Activated T-cell treated with anti-CD3 and anti-CD28 coated beads, Interleukin-2, amount 50 U/mL, for 4 hours (primary cell): ENCODE measurements around the gene SYT3. TPM values are rescaled to one million over a fixed set of nuclear protein-coding genes. Genes with fewer than 3 reads are reported as not detected.
A peak's percentile ranks its signal among the peaks of the same experiment; 100 is the strongest.

Source experiments
- ATAC-seq, 2 donors: fragments of 200-7000 bp; cut with Tn5 transposase; one replicate each; pipeline ENCODE4 v1.10.0; 2021
- DNase-seq: peaks from one replicate; pipeline ENCODE4 v3.0.0-alpha.2; 2020
- H3K27me3 Mint-ChIP-seq: one replicate; pipeline ENCODE4 v1.8.0; 2021; ENCODE audit warnings: low read depth, mixed read lengths
- H3K36me3 Mint-ChIP-seq: one replicate; pipeline ENCODE4 v1.8.0; 2022; ENCODE audit warnings: mixed read lengths; ENCODE audit not compliant: insufficient read depth
- H3K4me1 Mint-ChIP-seq: one replicate; pipeline ENCODE4 v1.8.0; 2021; ENCODE audit warnings: low read depth, mixed read lengths
- H3K4me3 Mint-ChIP-seq: one replicate; pipeline ENCODE4 v1.8.0; 2021; ENCODE audit warnings: mild to moderate bottlenecking, moderate library complexity, mixed read lengths
- H3K9me3 Mint-ChIP-seq: one replicate; pipeline ENCODE4 v1.8.0; 2021; ENCODE audit warnings: mixed read lengths
- total RNA-seq, 3 donors: library from RNA; stranded (reverse); gene quantifications; one replicate each; pipeline ENCODE4 v1.2.1, GENCODE V29; 2021

SYT3 gene
- total RNA-seq, 3 donors from 2014 or later: 0.35 to 1.2 (median 0.66) TPM

GRCh38 chr19:50667759-50668231 is 28.1 kb upstream of the SYT3 start:
- DNase-seq (no peak), ATAC-seq (no peak)
- no peaks in the 10 kb centered on the region for H3K9me3 Mint-ChIP-seq
- no peaks in the 10 kb centered on the region for H3K36me3 Mint-ChIP-seq
- no peak overlapping the region for H3K4me3 Mint-ChIP-seq
- no peaks in the 10 kb centered on the region for H3K4me1 Mint-ChIP-seq
- H3K27me3 Mint-ChIP-seq: peaks cover 57% of the 10 kb centered on the region

GRCh38 chr19:50667177-50667758 is 27.6 kb upstream of the SYT3 start:
- Mint-ChIP-seq H3K9me3 (no peaks in the 10 kb centered on the region), H3K27me3 (peaks cover 58% of the 10 kb centered on the region), H3K4me3 (no peak overlapping the region), H3K4me1 (no peaks in the 10 kb centered on the region), H3K36me3 (no peaks in the 10 kb centered on the region)
- DNase-seq (no peak), ATAC-seq (no peak)

GRCh38 chr19:50666346-50667176 is 26.9 kb upstream of the SYT3 start:
- Mint-ChIP-seq H3K36me3 (no peaks in the 10 kb centered on the region), H3K9me3 (no peaks in the 10 kb centered on the region), H3K27me3 (peaks cover 57% of the 10 kb centered on the region), H3K4me3 (no peak overlapping the region), H3K4me1 (no peaks in the 10 kb centered on the region)
- no peak for ATAC-seq
- DNase-seq: no peak

- ATAC-seq (no peak), DNase-seq (no peak)
- H3K4me1 Mint-ChIP-seq: peaks cover 2% of the 10 kb centered on the region
- H3K36me3 Mint-ChIP-seq: no peaks in the 10 kb centered on the region
- H3K27me3 Mint-ChIP-seq: peaks cover 52% of the 10 kb centered on the region
- no peaks in the 10 kb centered on the region for H3K9me3 Mint-ChIP-seq
- no peak overlapping the region for H3K4me3 Mint-ChIP-seq
These were observed 24.5 kb upstream of the SYT3 start for GRCh38 chr19:50664204-50664603.

- ATAC-seq (no peak), DNase-seq (no peak)
- Mint-ChIP-seq H3K9me3 (no peaks in the 10 kb centered on the region), H3K4me3 (no peak overlapping the region), H3K27me3 (peaks cover 51% of the 10 kb centered on the region), H3K4me1 (peaks cover 3% of the 10 kb centered on the region), H3K36me3 (no peaks in the 10 kb centered on the region)
These were observed 23.8 kb upstream of the SYT3 start for GRCh38 chr19:50663482-50663790.

- H3K36me3 Mint-ChIP-seq: peaks cover 2% of the 10 kb centered on the region
- DNase-seq: no peak
- H3K27me3 Mint-ChIP-seq: peaks cover 57% of the 10 kb centered on the region
- no peak for ATAC-seq
- H3K9me3 Mint-ChIP-seq: no peaks in the 10 kb centered on the region
- peaks cover 9% of the 10 kb centered on the region for H3K4me1 Mint-ChIP-seq
- H3K4me3 Mint-ChIP-seq: no peak overlapping the region
These were observed 23.2 kb upstream of the SYT3 start for GRCh38 chr19:50662651-50663481.

- ATAC-seq (no peak), DNase-seq (no peak)
- H3K36me3 Mint-ChIP-seq: peaks cover 2% of the 10 kb centered on the region
- H3K4me1 Mint-ChIP-seq: peaks cover 16% of the 10 kb centered on the region
- peaks cover 66% of the 10 kb centered on the region for H3K27me3 Mint-ChIP-seq
- H3K4me3 Mint-ChIP-seq: no peak overlapping the region
- peaks cover 8% of the 10 kb centered on the region for H3K9me3 Mint-ChIP-seq
These were observed 22.3 kb upstream of the SYT3 start for GRCh38 chr19:50661766-50662650.

- peaks cover 2% of the 10 kb centered on the region for H3K36me3 Mint-ChIP-seq
- H3K9me3 Mint-ChIP-seq: peaks cover 8% of the 10 kb centered on the region
- H3K4me1 Mint-ChIP-seq: peaks cover 16% of the 10 kb centered on the region
- H3K27me3 Mint-ChIP-seq: peaks cover 74% of the 10 kb centered on the region
- ATAC-seq: no peak
- H3K4me3 Mint-ChIP-seq: no peak overlapping the region
- DNase-seq: no peak
These were observed 21.3 kb upstream of the SYT3 start for GRCh38 chr19:50661023-50661422.

- no peak for ATAC-seq
- Mint-ChIP-seq H3K4me3 (no peak overlapping the region), H3K27me3 (peaks cover 77% of the 10 kb centered on the region), H3K4me1 (peaks cover 16% of the 10 kb centered on the region), H3K36me3 (peaks cover 2% of the 10 kb centered on the region), H3K9me3 (peaks cover 8% of the 10 kb centered on the region)
- no peak for DNase-seq
These were observed 20.3 kb upstream of the SYT3 start for GRCh38 chr19:50660088-50660366.

- peaks cover 16% of the 10 kb centered on the region for H3K4me1 Mint-ChIP-seq
- H3K9me3 Mint-ChIP-seq: peaks cover 11% of the 10 kb centered on the region
- no peak overlapping the region for H3K4me3 Mint-ChIP-seq
- peaks cover 2% of the 10 kb centered on the region for H3K36me3 Mint-ChIP-seq
- DNase-seq (no peak), ATAC-seq (no peak)
- peaks cover 77% of the 10 kb centered on the region for H3K27me3 Mint-ChIP-seq
These were observed 19.8 kb upstream of the SYT3 start for GRCh38 chr19:50659318-50660087.

GRCh38 chr19:50658441-50659317 is 19.0 kb upstream of the SYT3 start:
- peaks cover 16% of the 10 kb centered on the region for H3K4me1 Mint-ChIP-seq
- ATAC-seq: peak; percentile 44 to 46

GRCh38 chr19:50657712-50658440 is 18.2 kb upstream of the SYT3 start:
- H3K27me3 Mint-ChIP-seq: peaks cover 79% of the 10 kb centered on the region
- peaks cover 16% of the 10 kb centered on the region for H3K4me1 Mint-ChIP-seq
- peak overlapping the region; percentile 69 for H3K4me3 Mint-ChIP-seq
- DNase-seq (peak; percentile 74), ATAC-seq (peak; percentile 96 to 97)
- H3K9me3 Mint-ChIP-seq: peaks cover 11% of the 10 kb centered on the region
- H3K36me3 Mint-ChIP-seq: peaks cover 2% of the 10 kb centered on the region

More at GRCh38 chr19:50658441-50659317, 19.0 kb upstream of the SYT3 start:
- peaks cover 78% of the 10 kb centered on the region for H3K27me3 Mint-ChIP-seq
- peak overlapping the region; percentile 69 for H3K4me3 Mint-ChIP-seq
- peaks cover 11% of the 10 kb centered on the region for H3K9me3 Mint-ChIP-seq
- H3K36me3 Mint-ChIP-seq: peaks cover 2% of the 10 kb centered on the region
- DNase-seq: peak; percentile 45
